GM18519 (cell line): ENCODE measurements around the gene GATA3.

Experiments used
- ATAC-seq: cut with Tn5 transposase; IDR thresholded peaks from one replicate; pipeline ENCODE4 v1.9.1; 2021; ENCODE audit warnings: mild to moderate bottlenecking, moderate library complexity; ENCODE audit not compliant: unreplicated experiment, low FRiP score

The GATA3 gene

DNA sequence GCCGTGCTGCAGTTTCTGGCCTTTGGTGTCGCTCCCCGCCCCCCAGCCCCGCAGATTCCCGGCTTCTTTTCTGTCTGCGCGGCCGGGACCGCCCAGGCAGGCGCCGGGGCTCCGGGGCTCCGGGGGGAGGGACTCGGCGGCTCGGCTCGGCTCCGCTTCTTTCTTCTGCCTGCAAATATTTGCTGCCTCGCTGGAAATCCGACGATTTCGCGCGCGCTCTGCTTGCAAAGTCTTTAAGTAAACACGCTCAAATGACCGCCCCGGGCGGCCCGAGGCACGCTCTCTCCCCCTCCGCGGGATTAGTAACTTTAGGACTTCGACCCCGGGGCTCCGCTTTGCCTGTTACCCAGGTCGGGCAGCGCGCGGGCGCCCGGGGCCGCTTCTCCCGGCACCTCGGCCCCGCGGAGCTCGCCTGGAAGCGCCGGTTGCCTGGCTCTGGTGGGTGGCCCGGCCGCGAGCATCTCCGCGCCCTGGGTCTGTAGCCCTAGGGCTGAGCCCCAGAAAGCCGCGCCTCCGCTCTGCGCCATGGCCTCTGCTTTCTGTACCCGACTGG lies 3.9 kb upstream of the GATA3 start:
- ATAC-seq = no peak

GRCh38 chr10:8051109-8051821 lies 3.2 kb upstream of the GATA3 start:
- no peak for ATAC-seq

- no peak for ATAC-seq
Observed at GRCh38 chr10:8051851-8052257, 2.6 kb upstream of the GATA3 start.

DNA sequence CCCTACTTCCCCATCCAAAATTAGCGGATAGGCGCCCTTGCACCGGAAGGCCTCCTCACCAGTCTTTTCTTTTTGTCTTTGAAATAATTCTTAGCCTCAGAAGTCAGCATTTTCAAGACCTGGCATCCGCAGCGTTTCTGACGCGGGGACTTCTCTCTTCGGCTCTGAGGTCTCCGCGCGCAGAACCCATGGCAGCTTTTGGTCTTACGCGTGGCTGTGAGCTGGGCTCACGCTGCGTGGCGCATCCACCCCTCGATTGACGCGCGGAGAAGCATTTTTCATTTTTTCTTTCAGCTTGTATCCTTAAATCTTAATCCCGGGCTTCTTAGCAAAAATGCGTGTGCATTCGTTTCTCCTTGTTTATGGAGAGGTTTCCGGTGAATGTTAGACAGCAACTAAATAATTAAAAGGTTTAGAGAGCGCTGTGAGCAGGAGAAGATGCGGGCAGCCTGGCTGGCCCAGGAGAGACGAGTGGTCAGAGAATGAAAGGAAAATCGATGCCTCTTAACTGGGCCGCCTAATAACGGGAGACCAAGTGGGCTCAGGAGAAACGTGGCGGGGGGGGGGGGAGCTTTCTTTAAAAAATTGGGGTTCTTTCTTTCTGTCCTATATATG lies 2.0 kb upstream of the GATA3 start:
- ATAC-seq = no peak

DNA sequence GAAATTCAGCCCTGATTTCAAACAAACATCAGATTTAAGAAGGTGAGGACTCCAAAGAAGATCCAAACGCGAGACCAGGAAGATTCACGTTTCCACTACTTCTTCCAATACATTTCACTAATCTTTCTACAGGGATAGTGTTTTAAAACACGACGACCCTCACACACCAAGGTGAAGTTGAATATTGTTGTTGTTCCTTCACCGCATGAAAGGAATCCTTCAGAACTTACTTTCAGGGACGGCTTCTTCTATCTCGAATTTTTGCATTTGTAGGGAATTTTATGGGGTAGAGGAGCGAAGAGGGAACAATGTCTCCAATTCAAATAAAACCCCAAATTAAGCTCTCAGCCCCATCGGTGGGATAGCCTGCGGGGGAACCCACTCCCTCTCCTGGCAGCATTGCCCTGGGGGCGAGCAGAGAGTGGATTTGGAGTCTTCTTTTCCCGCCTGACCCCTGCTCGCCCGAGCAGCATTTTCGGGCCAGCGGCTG lies 1.5 kb upstream of the GATA3 start:
- ATAC-seq = no peak

GRCh38 chr10:8053446-8054243 lies 843 bp upstream of the GATA3 start:
- peak; percentile 62 for ATAC-seq

GRCh38 chr10:8054244-8054493 lies 319 bp upstream of the GATA3 start:
- no peak for ATAC-seq

DNA sequence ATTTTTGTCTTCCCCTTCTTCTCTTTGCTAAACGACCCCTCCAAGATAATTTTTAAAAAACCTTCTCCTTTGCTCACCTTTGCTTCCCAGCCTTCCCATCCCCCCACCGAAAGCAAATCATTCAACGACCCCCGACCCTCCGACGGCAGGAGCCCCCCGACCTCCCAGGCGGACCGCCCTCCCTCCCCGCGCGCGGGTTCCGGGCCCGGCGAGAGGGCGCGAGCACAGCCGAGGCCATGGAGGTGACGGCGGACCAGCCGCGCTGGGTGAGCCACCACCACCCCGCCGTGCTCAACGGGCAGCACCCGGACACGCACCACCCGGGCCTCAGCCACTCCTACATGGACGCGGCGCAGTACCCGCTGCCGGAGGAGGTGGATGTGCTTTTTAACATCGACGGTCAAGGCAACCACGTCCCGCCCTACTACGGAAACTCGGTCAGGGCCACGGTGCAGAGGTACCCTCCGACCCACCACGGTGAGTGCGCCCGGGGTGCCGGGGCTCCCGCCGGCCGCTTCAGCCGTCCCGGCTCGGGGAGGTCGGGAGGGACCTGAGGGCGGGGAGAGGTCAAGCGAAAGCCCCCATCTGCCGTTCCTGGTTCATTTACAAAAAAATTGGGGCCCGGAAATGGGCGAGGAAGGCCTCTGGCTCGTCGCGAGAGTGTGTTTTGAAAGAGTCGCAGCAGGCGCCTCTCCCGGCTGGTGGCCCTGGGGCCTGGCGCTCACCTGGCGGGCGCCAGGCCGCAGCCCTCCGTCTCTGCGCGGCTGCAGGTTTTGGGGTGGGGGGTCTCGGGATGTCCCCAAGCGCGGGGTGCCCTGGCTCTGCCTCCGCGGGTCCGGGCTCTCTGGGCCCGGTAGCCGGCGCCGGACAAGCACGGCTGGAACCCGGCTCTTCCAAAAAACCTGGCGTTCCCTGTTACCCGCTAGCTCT lies 1.2 kb downstream of the GATA3 start:
- no peak for ATAC-seq

- no peak for ATAC-seq
Observed at GRCh38 chr10:8056378-8056777, 1.9 kb downstream of the GATA3 start.

GRCh38 chr10:8056871-8057331 lies 2.4 kb downstream of the GATA3 start:
- peak; percentile 30 for ATAC-seq

DNA sequence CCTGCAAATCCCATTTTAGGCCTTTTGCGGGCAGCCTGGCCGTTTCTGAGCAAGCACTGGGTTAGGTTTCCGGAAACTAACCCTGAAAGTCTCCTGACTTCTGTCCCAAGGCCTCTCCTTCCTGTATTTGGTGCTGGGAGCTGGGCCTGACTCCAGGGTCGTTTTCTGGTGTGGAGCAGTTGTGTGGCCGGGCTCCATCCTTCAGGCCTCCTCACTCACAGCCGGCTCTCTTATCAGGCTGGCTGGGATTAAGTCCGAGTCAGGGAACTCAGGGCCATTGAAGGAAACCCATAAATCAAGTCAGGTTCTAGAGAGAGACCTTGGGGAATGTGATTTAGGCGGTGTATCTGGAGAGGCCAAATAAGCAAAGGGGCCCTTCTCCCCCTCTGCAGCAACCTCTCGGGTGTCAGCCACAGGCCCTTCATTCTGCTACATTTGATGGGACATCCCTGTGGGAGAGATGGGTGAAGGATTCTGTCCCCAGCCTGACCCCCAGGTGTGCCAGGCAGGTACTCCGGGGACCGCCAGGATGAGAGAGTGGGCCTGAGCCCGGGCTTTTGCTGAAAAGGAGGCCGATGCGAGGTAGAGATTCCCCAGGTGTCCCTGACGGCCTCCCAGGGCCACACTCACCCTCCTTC lies 3.3 kb downstream of the GATA3 start:
- no peak for ATAC-seq

GRCh38 chr10:8058274-8059111 lies 4.0 kb downstream of the GATA3 start:
- no peak for ATAC-seq

GRCh38 chr10:8059191-8059936 lies 4.9 kb downstream of the GATA3 start:
- ATAC-seq = no peak

- peak; percentile 47 for ATAC-seq
Observed at GRCh38 chr10:8060010-8060703, 5.7 kb downstream of the GATA3 start.

DNA sequence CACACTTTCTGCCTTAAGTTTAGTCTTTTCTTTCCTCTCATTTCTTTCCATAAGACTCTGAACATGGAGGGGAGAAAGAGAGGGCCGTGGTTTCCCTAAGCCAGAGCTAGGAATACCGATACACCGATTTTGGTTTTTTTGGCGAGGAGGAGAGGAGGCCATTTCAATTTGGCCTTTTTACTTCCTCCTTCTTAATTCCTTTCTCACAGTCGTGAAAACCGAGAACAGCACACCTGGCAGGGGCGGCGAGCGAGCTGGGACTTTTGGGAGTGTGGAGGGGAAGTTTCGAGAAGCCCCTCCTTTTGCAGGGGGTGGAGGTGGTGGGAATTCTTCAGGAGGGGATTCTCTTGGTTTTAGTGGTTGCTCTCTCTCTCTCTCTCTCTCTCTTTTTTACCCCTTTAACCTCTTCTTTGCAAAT lies 6.2 kb downstream of the GATA3 start:
- ATAC-seq = no peak

DNA sequence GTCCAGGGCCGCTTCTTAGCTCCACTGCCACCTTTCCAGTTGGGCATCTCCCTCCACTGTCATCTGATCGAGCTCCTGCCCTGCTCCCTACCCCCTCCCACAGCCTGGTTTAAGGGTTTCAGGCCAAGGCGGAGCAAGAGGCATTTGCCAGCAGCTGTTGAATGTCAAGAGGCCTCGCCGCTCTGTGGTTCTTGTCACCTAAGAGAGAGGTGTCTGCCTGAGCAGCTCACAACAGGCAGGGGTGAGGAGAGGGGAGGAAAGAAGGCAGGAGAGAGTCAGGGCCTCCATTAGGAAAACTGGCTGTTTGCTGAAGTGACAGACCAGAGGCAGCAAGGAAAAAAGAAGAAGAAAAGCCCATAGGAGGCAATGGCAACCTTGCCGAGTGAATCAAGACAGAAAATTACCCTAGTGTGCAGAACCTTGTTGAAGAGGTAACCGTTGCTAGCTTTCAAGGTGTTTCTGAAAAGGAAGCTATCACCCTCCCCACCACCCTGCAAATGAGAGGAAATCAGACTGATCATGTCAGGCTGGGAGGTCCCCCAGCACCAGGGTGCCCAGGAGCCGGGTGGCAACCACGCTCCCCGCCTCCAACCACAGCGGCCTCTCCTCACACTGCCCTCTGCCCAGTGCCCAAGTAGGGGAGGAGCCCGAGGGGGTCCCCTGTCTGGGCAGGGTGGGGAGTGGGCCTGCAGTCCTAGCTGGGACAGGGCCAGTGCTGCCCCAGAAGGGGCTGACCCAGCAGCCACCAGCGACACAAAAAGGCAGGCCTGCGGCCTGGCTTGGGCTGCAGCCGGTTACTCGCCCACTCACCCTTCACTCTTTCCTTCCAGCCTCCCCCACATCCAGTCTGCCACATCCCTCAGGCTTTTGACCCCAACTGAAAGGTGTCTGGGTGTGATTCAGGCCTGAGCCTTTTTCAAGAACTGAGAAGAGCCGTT lies 7.1 kb downstream of the GATA3 start:
- ATAC-seq = no peak
